Mesenchymal stem cell (in vitro differentiated cells and primary cell): Measurements from ENCODE around the gene L3MBTL1.

Source experiments
- DNase-seq: peaks from one replicate; pipeline ENCODE4 v3.0.0-alpha.2; 2013
- H2AFZ ChIP-seq: one replicate; pipeline ENCODE4 v1.6.1; 2013; ENCODE audit warnings: low read depth, mild to moderate bottlenecking, control low read depth, inconsistent platforms, low read length, moderate library complexity
- H2AK5ac ChIP-seq: 2 replicates; pipeline ENCODE4 v1.6.1; 2013; ENCODE audit warnings: low read length, moderate library complexity, mild to moderate bottlenecking, inconsistent platforms; ENCODE audit not compliant: severe bottlenecking
- H2BK120ac ChIP-seq: one replicate; pipeline ENCODE4 v1.6.1; 2013; ENCODE audit warnings: low read depth, mild to moderate bottlenecking, inconsistent platforms, low read length, moderate library complexity
- H2BK12ac ChIP-seq, 2 experiments: one replicate each; pipeline ENCODE4 v1.6.1; 2013; ENCODE audit warnings: inconsistent platforms in 2 of 2, low read length in 2 of 2, mild to moderate bottlenecking in 2 of 2, moderate library complexity in 2 of 2, control low read depth in 1 of 2
- H2BK15ac ChIP-seq: one replicate; pipeline ENCODE4 v1.6.1; 2013; ENCODE audit warnings: mild to moderate bottlenecking, low read depth, inconsistent platforms; ENCODE audit not compliant: poor library complexity, severe bottlenecking
- H2BK5ac ChIP-seq: 2 replicates; pipeline ENCODE4 v1.6.1; 2013; ENCODE audit warnings: low read depth, mild to moderate bottlenecking, low read length, control low read depth, inconsistent platforms; ENCODE audit not compliant: poor library complexity, severe bottlenecking
- H3K14ac ChIP-seq, 2 experiments: one replicate each; pipeline ENCODE4 v1.6.1; 2013; ENCODE audit warnings: inconsistent platforms in 2 of 2, low read length in 2 of 2, control low read depth in 1 of 2, mild to moderate bottlenecking in 1 of 2, moderate library complexity in 1 of 2
- H3K18ac ChIP-seq, 2 experiments: one replicate each; pipeline ENCODE4 v1.6.1; 2013; ENCODE audit warnings: inconsistent platforms in 2 of 2, low read length in 2 of 2, control low read depth in 1 of 2, low read depth in 1 of 2, mild to moderate bottlenecking in 1 of 2
- H3K23ac ChIP-seq, 2 experiments: one replicate each; pipeline ENCODE4 v1.6.1; 2013; ENCODE audit warnings: inconsistent platforms in 2 of 2, low read length in 2 of 2, mild to moderate bottlenecking in 2 of 2, moderate library complexity in 2 of 2, control low read depth in 1 of 2
- H3K27ac ChIP-seq: 2 replicates; pipeline ENCODE4 v1.5.1; 2013; ENCODE audit warnings: mild to moderate bottlenecking, moderate library complexity, low read length, control low read depth, inconsistent platforms; ENCODE audit not compliant: poor library complexity, severe bottlenecking
- H3K27me3 ChIP-seq, 2 experiments: 2 replicates each; pipeline versions ENCODE4 v1.6.1 to v1.7.0; 2013; ENCODE audit warnings: low read length in 2 of 2, mild to moderate bottlenecking in 2 of 2, moderate library complexity in 2 of 2, control low read depth in 1 of 2, inconsistent platforms in 1 of 2; ENCODE audit not compliant: control insufficient read depth in 1 of 2, insufficient read depth in 1 of 2
- H3K36me3 ChIP-seq, 2 experiments: 2 replicates each; pipeline versions ENCODE4 v1.6.1 to v1.7.0; 2013; ENCODE audit warnings: low read length in 2 of 2, control low read depth in 1 of 2, inconsistent platforms in 1 of 2, low read depth in 1 of 2, mild to moderate bottlenecking in 1 of 2; ENCODE audit not compliant: insufficient read depth in 2 of 2, control insufficient read depth in 1 of 2
- H3K4ac ChIP-seq, 2 experiments: one replicate each; pipeline ENCODE4 v1.6.1; 2013; ENCODE audit warnings: inconsistent platforms in 2 of 2, low read length in 2 of 2, mild to moderate bottlenecking in 2 of 2, moderate library complexity in 2 of 2, control low read depth in 1 of 2, low read depth in 1 of 2
- H3K4me1 ChIP-seq: 2 replicates; pipeline ENCODE4 v1.6.1; 2013; ENCODE audit warnings: low read depth, low read length, control low read depth; ENCODE audit not compliant: control insufficient read depth, insufficient read depth
- H3K4me2 ChIP-seq: 2 replicates; pipeline ENCODE4 v1.6.1; 2013; ENCODE audit warnings: low read length, mild to moderate bottlenecking, inconsistent platforms; ENCODE audit not compliant: poor library complexity, severe bottlenecking
- H3K4me3 ChIP-seq, 2 experiments: 2 replicates each; pipeline versions ENCODE4 v1.5.1 to v1.7.0; 2013; ENCODE audit warnings: low read length in 2 of 2, mild to moderate bottlenecking in 2 of 2, control low read depth in 1 of 2, low read depth in 1 of 2; ENCODE audit not compliant: insufficient read depth in 1 of 2
- H3K79me1 ChIP-seq: replicated peaks from 2 replicates; pipeline ENCODE4 v1.6.1; 2013; ENCODE audit warnings: mild to moderate bottlenecking, control low read depth, low read length, inconsistent platforms; ENCODE audit not compliant: poor library complexity, severe bottlenecking
- H3K9ac ChIP-seq: 2 replicates; pipeline ENCODE4 v1.7.0; 2013; ENCODE audit warnings: mild to moderate bottlenecking, low read length, moderate library complexity
- H3K9me3 ChIP-seq: 2 replicates; pipeline ENCODE4 v1.7.0; 2013; ENCODE audit warnings: mild to moderate bottlenecking, low read length; ENCODE audit not compliant: control insufficient read depth
- H4K8ac ChIP-seq: one replicate; pipeline ENCODE4 v1.6.1; 2013; ENCODE audit warnings: inconsistent platforms, mild to moderate bottlenecking, low read length, moderate library complexity
- H4K91ac ChIP-seq: one replicate; pipeline ENCODE4 v1.6.1; 2013; ENCODE audit warnings: mild to moderate bottlenecking, low read length, inconsistent platforms
- WGBS: methylation state at CpG from one replicate; pipeline ENCODE4 v1.1.7; 2013; ENCODE audit warnings: mixed read lengths; 5-methylcytosine and 5-hydroxymethylcytosine counted together

The L3MBTL1 gene

DNA sequence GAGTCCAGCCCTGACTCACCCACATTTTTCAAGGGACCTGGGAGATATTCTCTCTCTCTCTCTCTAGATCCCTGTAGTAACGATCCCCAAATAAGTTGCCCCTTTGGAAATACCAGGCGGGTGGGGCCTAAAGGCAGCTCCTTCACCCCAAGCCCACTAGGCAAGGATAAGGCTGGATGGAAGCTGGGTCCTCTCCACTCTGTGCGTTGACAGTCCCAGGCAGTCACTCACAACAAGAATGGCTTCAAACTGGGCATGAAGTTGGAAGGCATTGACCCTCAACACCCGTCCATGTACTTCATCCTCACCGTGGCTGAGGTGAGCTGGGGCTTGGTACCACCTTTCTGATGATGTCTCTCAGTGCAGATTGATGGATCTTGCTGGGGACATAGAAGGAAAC, 21.6 kb downstream of the L3MBTL1 start:
- Histone ChIP-seq H3K4me1 (peaks cover 6% of the 10 kb centered on the region), H3K27me3 (peaks cover 0 to 4% of the 10 kb centered on the region in 2 experiments), H3K9me3 (peaks cover 6% of the 10 kb centered on the region), H2BK15ac (no peak overlapping the region), H3K27ac (no peak overlapping the region), H3K4me2 (no peak overlapping the region), H2BK5ac (no peak overlapping the region), H3K4me3 (no peak overlapping the region), H3K14ac (no peak overlapping the region), H3K36me3 (peaks cover 0 to 17% of the 10 kb centered on the region in 2 experiments), H2BK12ac (no peak overlapping the region), H3K18ac (no peak overlapping the region), H3K4ac (no peak overlapping the region), H4K8ac (no peak overlapping the region), H3K79me1 (peaks cover 2% of the 10 kb centered on the region), H3K23ac (no peak overlapping the region), H3K9ac (no peak overlapping the region), H2AK5ac (no peak overlapping the region), H4K91ac (no peak overlapping the region), H2BK120ac (no peak overlapping the region), H2AFZ (no peak overlapping the region)
- DNase-seq: no peak
- 88% methylated on average over 5 of the region's 5 CpGs for WGBS

DNA sequence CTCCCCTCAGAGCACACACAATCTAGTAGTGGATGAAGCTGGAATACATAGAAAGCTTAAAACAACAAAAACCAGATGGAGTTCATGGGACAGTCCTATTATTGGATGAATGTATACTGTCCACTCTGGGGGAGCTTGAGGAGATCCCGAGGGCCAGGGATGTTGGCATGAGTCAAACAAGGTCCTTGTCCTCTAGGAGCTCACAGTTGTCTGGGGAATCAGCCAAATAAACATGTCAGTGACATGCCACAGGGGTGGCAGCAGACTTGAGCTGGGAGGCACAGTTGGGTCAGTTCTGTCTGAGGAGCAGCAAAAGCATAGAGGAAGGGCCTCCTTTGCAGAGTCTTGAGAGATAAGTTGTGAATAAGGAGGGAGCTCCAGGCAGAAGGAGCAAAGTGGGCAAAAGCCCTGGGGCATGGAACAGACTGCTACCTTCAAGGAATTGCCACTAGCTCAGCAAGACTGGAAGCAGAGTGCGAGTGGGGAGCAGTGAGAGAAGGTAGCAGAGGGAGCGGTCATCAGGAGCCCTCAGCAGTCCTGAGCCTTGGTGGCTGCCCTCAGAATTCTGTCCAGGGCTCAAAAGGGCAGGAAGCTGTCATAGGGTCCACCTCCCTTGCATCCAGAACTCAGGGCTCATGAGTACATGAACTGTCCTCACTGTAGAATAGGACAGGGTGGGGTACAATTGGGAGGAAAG, 22.1 kb downstream of the L3MBTL1 start:
- Histone ChIP-seq H2AK5ac (no peak overlapping the region), H3K18ac (no peak overlapping the region), H2BK120ac (no peak overlapping the region), H3K4me2 (no peak overlapping the region), H2BK15ac (no peak overlapping the region), H3K27ac (no peak overlapping the region), H2BK12ac (no peak overlapping the region), H2BK5ac (no peak overlapping the region), H3K27me3 (peaks cover 0 to 4% of the 10 kb centered on the region in 2 experiments), H3K9ac (no peak overlapping the region), H3K4me3 (no peak overlapping the region), H3K4me1 (peaks cover 6% of the 10 kb centered on the region), H3K79me1 (peaks cover 2% of the 10 kb centered on the region), H2AFZ (no peak overlapping the region), H3K9me3 (peaks cover under 1% of the 10 kb centered on the region), H4K8ac (no peak overlapping the region), H3K4ac (no peak overlapping the region), H3K14ac (no peak overlapping the region), H3K23ac (no peak overlapping the region), H4K91ac (peak overlapping the region; percentile 5), H3K36me3 (peaks cover 0 to 20% of the 10 kb centered on the region in 2 experiments)
- 92% methylated on average over 3 of the region's 3 CpGs for WGBS
- DNase-seq: no peak

DNA sequence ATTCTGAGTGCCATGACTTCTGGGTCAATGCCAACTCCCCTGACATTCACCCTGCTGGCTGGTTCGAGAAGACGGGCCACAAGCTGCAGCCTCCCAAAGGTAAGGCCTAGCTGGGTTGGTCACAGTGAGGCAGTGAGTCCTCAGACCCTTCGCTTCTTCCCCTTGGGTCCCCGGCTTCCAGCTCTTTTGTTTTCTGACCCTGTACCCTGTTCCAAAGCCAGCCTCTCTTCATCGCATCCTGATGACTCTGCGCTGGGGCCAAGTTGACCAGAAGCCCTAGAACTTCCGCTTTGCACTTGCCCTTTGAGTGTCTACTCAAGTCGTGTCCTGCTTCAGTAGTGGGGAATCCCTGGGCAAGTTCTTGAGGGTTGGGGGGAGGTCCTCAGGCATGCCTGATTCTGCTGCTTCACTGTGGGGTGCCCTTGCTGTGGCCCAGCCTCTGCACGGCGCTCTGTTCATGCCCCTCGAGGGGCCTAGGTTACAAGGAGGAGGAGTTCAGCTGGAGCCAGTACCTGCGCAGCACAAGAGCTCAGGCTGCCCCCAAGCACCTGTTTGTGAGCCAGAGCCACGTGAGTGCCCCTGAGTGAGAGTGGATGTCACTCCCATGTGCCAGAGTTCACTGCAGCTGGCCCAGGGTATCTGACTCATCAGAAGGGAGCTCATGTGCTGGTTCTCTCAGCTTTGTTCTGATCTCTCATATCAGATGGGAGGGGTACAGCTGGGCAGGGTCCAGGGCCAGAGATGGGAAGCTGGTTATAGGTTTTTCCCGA, 23.0 kb downstream of the L3MBTL1 start:
- H2AFZ ChIP-seq: no peak overlapping the region
- WGBS: 88% methylated on average over 13 of the region's 14 CpGs
- H3K27me3 ChIP-seq: peaks cover 0 to 4% of the 10 kb centered on the region in 2 experiments
- H3K4ac ChIP-seq: no peak overlapping the region
- H3K27ac ChIP-seq: no peak overlapping the region
- H2AK5ac ChIP-seq: no peak overlapping the region
- H3K18ac ChIP-seq: no peak overlapping the region
- H3K4me3 ChIP-seq: no peak overlapping the region
- DNase-seq: no peak
- no peak overlapping the region for H2BK5ac ChIP-seq
- no peak overlapping the region for H4K91ac ChIP-seq
- H3K79me1 ChIP-seq: peaks cover 2% of the 10 kb centered on the region
- H3K14ac ChIP-seq: no peak overlapping the region
- no peak overlapping the region for H3K9ac ChIP-seq
- H3K4me2 ChIP-seq: no peak overlapping the region
- H3K23ac ChIP-seq: no peak overlapping the region
- peaks cover 6% of the 10 kb centered on the region for H3K4me1 ChIP-seq
- no peaks in the 10 kb centered on the region for H3K9me3 ChIP-seq
- no peak overlapping the region for H2BK120ac ChIP-seq
- H3K36me3 ChIP-seq: peaks cover 0 to 28% of the 10 kb centered on the region in 2 experiments
- no peak overlapping the region for H2BK12ac ChIP-seq
- H4K8ac ChIP-seq: no peak overlapping the region
- H2BK15ac ChIP-seq: no peak overlapping the region

DNA sequence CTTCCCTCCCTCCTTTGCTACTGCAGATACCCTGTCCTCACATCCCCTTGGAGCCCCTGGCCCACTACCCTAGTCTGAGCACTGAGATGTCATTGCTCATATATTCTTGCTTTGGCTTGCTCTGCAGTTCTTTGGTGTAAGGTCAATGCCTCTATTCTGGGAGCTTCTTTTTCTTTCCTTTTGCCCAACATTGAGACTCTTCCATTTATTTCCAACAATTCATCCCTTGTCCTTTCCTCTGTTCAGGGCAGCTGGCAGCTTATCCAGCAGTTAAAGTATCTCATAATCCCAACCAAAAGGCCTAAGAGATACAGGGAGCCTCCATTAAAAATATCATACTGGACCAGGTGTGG, 23.6 kb downstream of the L3MBTL1 start:
- H3K9ac ChIP-seq: no peak overlapping the region
- H2AFZ ChIP-seq: no peak overlapping the region
- peaks cover 6% of the 10 kb centered on the region for H3K4me1 ChIP-seq
- H4K91ac ChIP-seq: no peak overlapping the region
- no peaks in the 10 kb centered on the region for H3K9me3 ChIP-seq
- H4K8ac ChIP-seq: no peak overlapping the region
- no peak overlapping the region for H3K23ac ChIP-seq
- no peak for DNase-seq
- no peak overlapping the region for H3K4me2 ChIP-seq
- H3K4ac ChIP-seq: no peak overlapping the region
- peaks cover 2% of the 10 kb centered on the region for H3K79me1 ChIP-seq
- H3K4me3 ChIP-seq: no peak overlapping the region
- no peaks in the 10 kb centered on the region for H3K27me3 ChIP-seq
- H3K36me3 ChIP-seq: peaks cover 0 to 34% of the 10 kb centered on the region in 2 experiments
- no peak overlapping the region for H2BK5ac ChIP-seq
- no peak overlapping the region for H3K18ac ChIP-seq
- H3K14ac ChIP-seq: no peak overlapping the region
- H3K27ac ChIP-seq: no peak overlapping the region
- no peak overlapping the region for H2BK120ac ChIP-seq
- no peak overlapping the region for H2BK15ac ChIP-seq
- H2AK5ac ChIP-seq: no peak overlapping the region
- no peak overlapping the region for H2BK12ac ChIP-seq
